Hematopoietic multipotent progenitor cell treated with erythropoietin and hydrocortisone succinate and interleukin-3 and kit ligand, for 4 days (in vitro differentiated cells): ENCODE measurements around the gene KIF3B.
"Not testable (repeated sequence)": the region's sequence is repeated elsewhere in the genome, so short reads cannot be mapped to it uniquely, and the experiment has no call there.

Experiments used
- DNase-seq: peaks from one replicate; pipeline ENCODE4 v3.0.0-alpha.2; 2015

Gene KIF3B

DNA sequence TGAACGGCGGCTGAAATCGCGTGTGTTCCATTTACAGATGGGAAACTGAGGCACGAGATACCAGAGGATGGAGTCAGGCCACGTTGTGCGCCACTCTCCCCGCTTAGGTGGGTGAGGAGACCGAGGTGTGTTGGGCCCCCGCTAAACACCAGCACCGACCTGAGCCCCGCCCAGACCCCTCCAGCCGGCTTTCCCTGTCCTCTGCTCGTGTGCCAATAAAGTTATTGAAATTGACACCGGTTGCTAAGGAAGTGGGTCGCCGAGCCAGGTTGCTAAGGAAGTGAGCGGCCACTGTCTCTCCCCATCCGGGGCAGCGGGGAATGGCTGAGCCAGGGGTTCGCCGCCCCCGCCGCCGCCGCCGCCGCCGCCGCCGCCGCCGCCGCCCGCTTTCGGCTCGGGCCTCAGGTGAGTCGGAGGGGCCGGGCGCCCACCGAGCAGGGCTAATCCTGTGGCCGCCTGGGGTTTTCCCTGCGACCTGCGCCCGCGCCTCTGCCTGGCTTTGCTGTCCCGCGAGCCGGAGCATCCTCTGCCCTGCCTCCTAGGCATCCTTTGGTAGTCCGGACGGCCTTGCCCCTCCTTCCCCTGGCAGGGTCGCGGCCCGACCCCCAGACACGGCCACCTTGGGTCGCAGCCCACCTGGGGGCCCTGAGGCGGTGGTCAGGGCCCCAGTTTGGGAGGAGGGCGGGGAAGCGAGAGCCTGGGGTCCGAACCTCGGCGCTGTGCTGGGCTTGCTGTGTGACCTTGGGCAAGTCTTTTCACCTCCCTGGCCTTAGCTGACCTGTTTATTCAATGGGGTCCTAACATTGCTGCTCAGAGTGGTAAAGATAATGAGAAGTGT, at the start of gene KIF3B:
TSS of gene KIF3B (plus strand) at position 291 of the 838 bp plus-strand sequence. CDS start 32,127 bp downstream, outside the sequence.
- DNase-seq: peak; percentile 95

DNA sequence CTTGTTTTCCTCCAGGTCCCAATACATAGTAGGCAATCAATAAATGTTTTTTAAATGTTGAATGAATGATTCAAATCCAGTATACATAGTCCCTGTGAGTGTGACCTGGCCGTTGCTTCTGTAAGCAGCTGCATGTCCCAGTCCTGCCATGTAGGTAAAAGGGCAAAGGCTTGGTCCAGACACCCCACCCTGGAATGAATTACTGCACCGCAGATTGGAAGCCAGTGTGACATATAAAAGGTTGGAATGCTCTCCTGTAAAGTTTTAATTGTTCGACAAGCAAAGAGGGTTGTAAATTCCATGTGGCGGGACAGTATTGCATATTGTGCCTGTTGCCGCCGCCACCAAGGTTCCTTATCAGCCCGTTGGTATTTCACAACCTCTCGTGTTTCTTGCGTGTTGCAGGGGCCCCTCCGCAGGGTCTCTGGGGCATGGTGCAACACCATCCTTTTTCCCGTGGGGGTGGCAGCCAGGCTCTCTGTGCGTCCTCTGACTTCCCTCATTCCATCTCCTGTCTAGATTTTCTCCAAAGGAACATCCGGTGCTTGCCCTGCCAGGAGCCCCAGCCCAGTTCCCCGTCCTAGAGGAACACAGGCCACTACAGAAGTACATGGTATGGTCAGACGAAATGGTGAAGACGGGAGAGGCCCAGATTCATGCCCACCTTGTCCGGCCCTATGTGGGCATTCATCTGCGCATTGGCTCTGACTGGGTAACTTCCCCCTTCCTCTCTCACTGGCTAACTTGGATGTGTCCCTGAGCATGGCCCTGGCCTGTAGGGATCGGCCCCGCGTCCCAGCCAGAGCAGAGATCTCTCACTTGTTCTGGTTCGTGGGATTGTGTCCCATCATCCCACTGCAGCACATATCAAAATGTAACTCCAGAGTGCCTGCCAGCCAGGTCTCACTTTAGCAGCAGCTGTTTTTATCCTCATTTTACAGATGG, 49.4 kb upstream of the KIF3B start:
- peak; percentile 78 for DNase-seq

DNA sequence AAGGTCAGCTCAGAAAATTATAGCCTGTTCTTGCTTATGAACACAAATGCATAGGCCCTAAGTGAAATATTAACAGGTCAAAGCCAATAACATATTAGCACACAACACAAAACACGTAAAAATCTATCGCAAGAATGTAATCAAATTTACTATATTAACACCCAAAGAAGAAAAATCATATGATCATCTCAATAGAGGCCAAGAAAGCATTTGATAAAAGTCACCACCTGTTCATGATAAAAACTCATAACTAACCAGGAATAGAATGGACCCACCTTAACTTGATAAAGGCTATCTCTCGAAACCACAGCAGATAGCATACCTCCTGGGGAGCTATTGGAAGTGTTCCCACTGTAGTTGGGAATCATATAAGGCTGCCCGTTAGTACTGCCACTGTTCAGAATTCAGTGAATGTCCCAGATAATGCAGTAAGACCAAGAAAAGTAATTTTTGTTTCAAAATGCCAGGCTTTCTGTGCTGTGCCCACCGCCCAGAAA, 48.2 kb upstream of the KIF3B start:
- DNase-seq: no peak

DNA sequence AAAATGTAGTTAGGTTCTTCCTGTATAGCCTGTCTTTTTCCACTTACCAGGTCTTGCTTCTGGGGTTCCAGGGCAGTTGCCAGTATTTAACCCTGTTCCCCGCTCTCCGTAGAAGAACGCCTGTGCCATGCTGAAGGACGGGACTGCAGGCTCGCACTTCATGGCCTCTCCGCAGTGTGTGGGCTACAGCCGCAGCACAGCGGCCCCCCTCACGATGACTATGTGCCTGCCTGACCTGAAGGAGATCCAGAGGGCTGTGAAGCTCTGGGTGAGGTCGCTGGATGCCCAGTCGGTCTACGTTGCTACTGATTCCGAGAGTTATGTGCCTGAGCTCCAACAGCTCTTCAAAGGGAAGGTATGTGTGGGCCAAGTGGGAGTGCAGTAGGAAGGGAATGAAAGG, 46.7 kb upstream of the KIF3B start:
- no peak for DNase-seq

DNA sequence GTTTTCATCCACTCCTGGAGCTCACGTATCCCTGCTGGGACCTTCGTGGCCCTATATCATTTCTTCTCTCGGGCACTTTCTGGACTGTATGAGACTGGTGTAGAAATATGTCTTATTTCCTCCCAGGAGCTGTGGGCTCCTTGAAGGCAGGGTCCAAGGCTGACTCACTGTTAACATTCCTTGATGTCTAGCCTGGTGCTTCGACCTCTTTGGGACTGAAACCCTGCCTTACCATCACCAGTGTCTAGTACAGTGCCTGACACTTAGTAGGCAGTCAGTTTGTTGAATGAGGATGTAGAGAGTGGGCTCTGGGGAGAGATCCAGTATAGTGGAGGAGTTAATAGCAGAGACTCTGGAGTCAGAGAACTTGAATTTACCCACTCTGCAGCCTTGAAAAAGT, 46.2 kb upstream of the KIF3B start:
- no peak for DNase-seq

DNA sequence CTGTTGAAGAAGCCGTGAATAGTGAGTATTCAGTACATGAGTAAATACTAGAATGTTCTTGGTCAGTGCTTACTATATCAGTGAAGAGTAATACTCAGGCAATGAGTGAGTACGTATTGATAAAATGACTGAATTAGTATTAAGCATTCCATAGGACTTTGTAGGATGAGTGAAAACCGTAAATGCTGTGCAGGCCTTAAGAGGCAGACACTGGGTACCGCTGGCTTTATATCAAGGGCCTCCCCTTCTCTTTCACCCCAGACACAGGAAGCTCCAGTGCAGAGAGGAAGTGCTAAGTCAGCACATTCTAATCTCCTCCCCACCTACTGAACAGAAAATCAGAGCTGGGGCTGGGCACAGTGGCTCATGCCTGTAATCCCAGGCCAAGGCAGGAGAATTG, 45.6 kb upstream of the KIF3B start:
- DNase-seq: peak; percentile 60

DNA sequence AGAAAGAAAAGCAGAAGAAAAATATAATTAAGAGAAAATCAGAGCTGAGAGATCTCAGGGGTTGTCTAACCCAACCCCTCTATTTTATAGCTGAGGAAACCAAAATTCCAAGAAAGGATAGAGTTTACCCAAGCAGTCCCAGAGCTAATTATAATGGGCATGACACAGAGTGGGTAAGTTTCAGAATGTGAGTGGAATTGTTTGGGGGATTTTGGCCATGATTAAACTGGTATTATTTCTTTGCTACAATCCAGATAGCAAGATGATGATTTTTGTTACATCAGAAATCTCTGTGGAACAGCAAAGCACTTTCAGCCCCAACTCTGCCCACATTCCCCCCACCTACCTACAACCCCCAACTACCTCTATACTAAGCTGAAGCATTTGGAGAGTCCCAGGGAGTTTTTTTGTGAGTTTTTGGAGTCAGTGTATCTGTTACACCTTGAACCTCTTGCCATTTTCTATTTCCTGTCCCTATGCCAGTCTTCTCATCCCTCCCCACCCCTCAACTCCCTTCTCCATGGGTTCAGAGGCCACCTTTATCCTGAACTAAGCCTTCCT, 45.0 kb upstream of the KIF3B start:
- DNase-seq: no peak

DNA sequence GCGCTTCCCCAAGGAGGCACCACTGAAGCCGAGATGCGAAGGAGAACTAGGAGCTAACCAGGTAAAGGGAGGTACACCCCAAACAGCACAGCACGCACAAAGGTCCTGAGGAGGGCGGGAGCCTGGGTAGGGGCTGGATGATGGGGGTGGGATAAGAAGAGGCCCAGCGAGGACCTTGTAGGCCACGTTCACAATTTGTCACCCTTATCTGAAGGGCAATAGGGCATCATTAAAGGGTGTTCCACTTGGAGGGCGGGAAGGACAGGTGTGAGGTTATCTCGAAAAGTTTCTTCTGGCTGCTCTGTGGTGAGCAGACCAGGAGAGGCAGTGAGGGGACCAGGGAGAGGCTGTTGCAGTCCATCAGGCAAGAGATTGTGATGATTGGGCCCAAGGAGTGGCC, 44.2 kb upstream of the KIF3B start:
- no peak for DNase-seq

DNA sequence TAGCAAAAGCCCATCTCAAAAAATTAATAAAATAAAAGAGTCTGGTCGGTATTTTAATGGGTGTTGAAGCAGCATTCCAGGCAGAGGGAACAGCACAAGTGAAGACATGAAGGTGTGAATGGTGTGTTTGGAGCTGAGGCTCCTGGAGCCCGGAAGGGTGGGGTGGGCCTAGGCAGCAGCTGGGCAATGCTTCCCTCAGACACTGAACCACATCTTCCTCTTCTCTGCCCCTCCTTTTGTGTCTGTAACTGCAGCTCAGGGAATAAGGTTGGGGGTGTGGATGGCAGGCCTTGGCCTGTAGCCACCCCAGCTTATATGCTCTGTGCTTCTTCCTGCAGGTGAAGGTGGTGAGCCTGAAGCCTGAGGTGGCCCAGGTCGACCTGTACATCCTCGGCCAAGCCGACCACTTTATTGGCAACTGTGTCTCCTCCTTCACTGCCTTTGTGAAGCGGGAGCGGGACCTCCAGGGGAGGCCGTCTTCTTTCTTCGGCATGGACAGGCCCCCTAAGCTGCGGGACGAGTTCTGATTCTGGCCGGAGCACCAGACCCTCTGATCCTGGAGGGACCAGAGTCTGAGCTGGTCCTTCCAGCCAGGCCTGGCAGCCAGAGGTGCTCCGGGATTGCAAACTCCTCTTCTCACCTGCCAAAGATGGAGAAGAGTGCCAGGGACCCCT, 43.2 kb upstream of the KIF3B start:
- peak; percentile 47 for DNase-seq

DNA sequence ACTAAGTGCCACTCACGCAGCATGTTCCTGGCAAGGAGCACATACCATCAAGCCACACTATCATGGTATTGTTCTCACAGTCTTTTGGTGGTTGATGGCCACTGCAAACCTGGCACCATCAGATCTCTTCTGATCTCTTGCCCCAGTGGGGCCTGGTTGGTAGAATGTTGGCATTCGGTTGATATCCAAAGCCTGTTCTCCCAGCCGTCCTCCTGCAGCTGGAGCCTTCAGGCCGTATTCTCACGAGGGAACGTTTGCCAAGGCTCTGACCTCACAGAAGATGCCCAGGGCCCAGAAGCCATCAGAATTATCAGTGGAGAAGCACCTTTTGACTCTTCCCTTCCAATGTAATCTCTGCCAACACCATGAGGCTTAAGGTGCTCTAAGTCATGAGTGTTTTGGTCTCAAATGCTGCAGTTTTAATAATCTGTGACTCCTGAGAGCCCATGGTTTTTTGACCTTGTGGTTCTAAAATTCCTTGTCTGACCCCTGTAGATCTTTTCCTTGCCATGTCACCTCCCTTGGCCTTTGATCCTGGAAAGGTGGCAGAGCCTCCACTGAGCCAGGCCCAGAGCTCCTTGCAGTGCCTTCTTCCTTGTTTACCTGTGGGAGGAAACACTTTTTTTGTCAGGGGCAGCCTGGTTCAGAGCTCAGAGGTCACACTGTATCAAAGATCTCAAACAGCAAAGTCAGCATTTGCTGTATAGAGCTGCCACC, 42.0 kb upstream of the KIF3B start:
- no peak for DNase-seq

DNA sequence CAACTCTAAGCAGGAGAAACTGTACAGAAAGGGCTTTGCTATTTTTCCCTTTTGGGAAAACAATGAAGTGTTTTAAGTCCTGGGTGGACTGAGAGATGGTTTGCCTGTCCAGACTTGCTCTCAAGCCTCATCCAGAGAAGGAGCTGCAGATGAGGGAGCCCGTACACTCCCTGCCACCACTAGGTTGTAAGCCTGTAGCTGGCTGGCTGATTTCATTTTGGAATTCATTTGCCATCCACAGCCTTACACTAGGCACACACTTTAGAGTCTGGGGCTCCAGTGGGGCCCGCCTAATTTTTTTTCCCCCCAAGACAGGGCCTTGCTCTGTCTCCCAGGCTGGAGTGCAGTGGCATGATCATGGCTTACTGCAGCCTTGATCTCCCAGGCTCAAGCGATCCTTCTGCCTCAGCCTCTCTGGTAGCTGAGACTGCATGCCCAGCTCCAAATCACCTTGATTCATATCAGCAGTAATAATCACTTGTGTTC, 41.4 kb upstream of the KIF3B start:
- no peak for DNase-seq

DNA sequence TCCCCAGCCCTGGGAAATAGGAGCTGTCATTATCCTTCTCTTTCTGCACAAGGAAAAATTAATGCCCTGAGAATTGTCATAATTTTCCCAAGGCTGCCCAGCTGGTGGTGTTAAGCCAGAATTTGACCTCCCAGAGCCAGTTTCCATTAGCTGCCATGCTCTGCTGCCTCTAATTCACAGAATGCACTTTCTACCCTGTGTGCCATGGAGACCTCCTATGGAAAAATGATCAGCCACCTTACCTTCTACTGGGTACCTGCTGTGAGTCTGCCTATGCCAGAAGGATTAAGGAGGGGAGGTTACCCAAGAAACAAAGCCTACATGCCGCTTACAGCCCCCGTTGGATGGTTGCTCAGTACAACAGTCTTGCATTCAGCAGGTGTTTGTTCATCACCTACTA, 40.6 kb upstream of the KIF3B start:
- no peak for DNase-seq

DNA sequence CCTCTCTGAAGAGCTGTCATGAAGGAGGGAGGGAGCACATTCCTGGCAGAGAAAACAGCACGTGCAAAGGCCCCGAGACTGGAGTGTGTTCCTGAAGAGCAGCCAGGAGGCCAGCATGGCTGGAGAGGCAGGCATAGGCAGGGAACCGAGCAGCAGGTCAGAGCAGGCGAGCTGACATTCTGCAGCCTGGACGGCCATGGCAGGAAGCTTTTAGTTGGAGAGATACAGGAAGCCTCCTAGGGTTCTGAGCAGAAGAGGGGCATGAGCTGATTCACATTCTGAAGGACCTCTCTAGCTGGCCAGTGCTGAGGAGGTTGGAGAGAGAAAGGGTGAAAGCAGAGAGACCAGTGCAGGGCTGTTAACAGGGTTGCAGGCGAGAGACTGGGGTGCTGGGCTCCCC, 40.0 kb upstream of the KIF3B start:
- no peak for DNase-seq

DNA sequence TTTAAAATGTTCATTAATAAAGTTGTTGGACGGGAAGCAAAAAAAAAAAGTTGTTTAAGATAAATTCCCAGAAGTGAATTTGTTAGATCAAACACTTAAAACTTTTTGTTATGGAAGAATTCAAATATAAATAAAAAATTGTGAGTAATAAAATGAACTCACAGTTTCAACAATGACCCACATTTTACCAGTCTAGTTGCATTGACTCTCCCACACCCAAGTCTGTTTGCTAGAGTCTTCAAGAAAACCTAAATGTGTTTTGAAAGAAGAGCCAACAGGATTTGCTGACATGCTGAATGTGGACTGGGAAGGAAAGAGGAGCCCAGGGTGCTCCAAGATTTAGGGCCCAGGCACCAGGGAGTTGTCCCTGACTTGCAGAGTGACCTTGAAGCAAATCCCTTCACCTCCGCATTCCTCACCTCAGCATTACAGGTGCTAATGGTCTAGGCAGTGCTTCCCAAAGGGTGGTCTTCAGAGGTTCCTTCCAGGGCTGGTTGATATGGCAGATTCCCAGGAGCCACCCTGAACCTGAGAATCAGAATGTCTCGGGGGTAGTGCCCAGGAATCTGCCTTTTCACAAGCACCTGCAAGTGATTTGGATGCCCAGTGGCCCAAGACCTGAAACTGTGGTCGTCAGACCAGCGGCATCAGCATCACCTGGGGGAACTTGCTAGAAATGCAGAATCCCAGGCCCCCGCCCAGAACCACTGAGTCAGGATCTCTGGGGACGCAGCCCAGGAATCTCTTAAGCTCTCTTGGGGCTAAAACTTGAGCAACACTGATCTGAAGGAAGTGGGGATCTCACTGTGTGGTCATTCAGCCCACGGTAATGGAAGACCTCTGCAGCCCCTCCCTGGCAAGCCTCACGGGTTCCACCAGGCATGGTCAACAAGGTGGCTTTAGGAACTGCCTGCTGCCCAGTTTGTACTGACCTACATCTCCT, 38.7 kb upstream of the KIF3B start:
- no peak for DNase-seq

DNA sequence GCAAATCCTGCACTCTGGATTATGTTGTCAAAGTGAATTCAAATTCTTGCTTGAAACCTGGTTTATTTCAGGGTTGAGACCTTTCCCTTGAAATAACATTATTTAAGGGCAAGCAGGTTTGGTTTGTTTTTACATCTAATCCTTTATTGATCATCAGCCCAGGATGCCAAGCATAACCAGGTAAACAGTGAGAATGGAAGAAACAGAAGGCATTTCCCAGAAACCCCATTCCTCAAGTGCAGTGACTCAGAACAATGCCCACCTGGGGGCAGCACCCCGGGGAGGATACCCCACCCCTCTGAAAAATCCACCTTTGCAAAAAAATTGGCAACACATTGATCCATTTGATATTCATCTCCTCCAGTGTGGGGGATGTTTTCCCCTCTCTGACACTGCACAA, 37.2 kb upstream of the KIF3B start:
- no peak for DNase-seq

DNA sequence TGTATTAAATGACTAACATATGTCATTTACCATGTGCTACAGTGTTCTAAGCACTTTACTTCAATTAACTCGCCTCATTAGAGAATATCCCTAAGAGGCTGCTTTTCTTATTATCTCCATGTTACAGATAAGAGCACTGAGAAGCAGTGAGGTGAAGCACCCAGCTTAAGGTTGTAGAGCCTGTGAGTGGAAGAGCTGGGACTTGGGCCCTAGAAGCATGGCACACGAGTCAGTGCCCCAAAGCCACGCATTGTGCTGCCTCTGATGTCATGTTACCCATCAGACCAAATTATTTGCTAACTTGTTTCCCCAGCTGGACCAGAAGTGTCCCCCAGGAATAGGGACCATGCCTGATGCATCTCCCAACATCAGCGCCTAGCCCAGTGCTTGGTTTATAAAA, 35.6 kb upstream of the KIF3B start:
- no peak for DNase-seq

DNA sequence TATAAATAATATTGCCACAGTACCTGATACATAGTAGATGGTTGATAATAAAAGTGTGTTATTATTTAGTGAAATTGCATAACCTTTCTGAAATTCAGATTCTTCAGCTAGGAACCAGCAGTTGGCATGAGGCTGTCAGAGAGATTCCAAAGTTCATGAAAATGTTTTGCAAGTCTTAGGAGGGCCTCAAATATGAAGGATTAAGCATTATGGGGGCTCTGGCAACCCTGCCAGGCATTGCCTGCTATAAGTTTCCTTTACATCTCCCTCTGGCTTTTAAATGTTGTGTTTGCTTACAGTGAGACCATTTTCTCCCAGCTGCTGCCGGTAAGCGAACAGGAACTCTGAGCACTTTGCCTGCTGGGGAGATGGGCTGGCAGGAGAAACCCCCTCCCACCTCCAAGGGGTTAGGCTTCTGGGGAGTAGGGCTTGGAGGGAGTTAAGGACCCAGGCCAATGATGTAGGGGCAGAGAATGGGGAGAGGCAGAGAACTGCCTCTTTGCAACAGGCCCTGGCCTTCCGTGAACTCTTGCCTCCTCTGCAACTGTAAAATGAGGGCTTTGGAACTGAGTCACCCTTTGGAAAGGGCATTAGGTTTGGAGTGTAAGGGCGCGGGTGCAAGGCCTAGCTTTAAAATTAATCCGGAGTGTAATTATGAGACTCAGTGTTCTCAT, 33.2 kb upstream of the KIF3B start:
- no peak for DNase-seq

DNA sequence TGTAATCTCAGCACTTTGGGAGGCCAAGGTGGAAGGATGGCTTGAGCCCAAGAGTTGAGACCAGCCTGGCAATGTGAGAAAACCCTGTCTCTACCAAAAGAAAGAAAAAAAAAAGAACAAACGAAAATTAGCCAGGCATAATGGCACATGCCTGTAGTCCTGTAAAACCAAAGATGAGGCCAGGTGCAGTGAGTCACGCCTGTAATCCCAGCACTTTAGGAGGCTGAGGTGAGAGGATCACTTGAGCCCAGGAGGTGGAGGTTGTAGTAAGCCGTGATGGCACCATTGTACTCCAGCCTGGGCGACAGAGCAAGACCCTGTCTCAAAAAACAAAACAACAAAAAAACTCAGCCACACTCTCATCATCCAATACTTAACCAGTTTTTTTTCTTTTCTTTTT, 32.5 kb upstream of the KIF3B start:
- no peak for DNase-seq

DNA sequence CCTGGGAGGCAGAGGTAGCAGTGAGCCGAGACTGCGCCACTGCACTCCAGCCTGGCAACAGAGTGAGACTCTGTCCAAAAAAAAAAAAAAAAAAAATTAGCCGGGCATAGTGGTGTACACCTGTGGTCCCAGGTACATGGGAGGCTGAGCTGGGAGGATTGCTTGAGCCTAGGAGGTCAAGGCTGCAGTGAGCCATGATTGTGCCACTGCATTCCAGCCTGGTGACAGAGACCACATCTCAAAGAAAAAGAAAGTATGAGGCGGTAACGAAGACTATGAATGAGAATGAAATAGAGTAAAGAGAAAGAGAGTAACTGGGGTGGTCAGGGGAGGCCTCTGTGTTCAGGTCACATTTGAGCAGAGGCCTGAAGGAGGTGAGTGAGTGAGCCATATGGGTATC, 31.2 kb upstream of the KIF3B start:
- DNase-seq: not testable (repeated sequence)

DNA sequence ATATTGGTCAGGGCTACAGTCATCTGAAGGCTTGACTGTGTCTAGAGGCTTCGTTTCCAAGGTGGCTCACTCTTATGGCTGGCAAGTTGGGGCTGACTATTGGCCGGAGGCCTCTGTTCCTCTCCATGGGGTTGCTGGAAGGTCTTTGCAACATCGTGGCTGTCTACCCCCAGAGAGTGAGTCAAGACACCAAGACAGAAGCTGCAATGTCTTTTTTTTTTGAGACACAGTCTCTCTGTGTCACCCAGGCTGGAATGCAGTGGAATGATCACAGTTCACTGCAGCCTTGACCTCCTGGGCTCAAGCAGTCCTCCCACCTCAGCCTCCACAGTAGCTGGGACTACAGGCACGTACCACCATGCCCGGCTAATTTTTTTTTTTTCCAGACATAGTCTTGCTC, 29.4 kb upstream of the KIF3B start:
- DNase-seq: no peak
